ENCODE measurements around the gene TAS2R8. TPM values are rescaled to one million over a fixed set of nuclear protein-coding genes. Genes with fewer than 3 reads are reported as not detected.
"Not testable (repeated sequence)": the region's sequence is repeated elsewhere in the genome, so short reads cannot be mapped to it uniquely, and the experiment has no call there.

TAS2R8 gene
- total RNA-seq, 6 experiments from 2014 or later, result not detected

- H3K4me3 ChIP-seq, result no peak within 1 kb of the TSS
- H3K9me3 ChIP-seq, result no peaks in the 10 kb centered on the region
- intact Hi-C loops (cut with DNase I), result no loop called here
- DNase-seq (no peak), ATAC-seq (no peak)
- WGBS (ENCODE audit: insufficient coverage, low coverage, low lambda C conversion rate, missing lambda C conversion rate), result 62% methylated on average over 4 of the region's 4 CpGs
- no peak within 1 kb of the TSS for H3K27ac ChIP-seq
- H3K36me3 ChIP-seq, result no peaks in the 10 kb centered on the region
- H3K4me1 ChIP-seq, result no peaks in the 10 kb centered on the region
- no peaks in the 10 kb centered on the region for H3K27me3 ChIP-seq
- TF ChIP-seq, protein P1, sequence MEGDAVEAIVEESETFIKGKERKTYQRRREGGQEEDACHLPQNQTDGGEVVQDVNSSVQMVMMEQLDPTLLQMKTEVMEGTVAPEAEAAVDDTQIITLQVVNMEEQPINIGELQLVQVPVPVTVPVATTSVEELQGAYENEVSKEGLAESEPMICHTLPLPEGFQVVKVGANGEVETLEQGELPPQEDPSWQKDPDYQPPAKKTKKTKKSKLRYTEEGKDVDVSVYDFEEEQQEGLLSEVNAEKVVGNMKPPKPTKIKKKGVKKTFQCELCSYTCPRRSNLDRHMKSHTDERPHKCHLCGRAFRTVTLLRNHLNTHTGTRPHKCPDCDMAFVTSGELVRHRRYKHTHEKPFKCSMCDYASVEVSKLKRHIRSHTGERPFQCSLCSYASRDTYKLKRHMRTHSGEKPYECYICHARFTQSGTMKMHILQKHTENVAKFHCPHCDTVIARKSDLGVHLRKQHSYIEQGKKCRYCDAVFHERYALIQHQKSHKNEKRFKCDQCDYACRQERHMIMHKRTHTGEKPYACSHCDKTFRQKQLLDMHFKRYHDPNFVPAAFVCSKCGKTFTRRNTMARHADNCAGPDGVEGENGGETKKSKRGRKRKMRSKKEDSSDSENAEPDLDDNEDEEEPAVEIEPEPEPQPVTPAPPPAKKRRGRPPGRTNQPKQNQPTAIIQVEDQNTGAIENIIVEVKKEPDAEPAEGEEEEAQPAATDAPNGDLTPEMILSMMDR (IDR thresholded peaks at IDR 0.05), result no peak
- TF ChIP-seq POLR2A (IDR thresholded peaks at IDR 0.05), result no peak
These were observed 4.5 kb downstream of the TAS2R8 start, which contains the start of gene TAS2R7 for GRCh38 chr12:10802587-10802986. TAS2R7 (minus strand) TSS chr12:10802627; CDS start chr12:10802570, 57 bp downstream.

DNA sequence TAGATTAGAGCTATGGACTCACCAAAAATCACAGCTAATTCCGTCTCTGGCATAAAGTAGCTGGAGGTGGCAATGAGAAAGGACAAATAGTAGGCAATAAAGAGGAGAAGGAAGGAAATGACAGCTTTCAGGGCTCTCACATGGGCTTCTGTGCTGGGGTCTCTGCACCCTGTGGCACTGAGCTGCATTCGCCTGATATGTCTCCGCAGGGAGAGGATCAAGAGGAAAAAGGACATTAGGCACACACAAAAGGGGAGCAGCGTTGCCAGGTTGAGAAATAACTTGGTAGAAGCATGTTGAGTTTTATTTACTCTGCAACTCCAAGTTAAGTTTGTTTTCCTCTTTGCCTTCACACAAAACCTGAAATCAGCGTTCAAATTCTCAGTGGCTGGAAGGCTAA is 5.3 kb downstream of the TAS2R8 start:
- no peak for TF ChIP-seq POLR2A (IDR thresholded peaks at IDR 0.05)
- TF ChIP-seq, protein P1 (IDR thresholded peaks at IDR 0.05), result no peak
- no peak for DNase-seq
- intact Hi-C loops (cut with DNase I), result no loop called here
- 19% methylated on average over 4 of the region's 5 CpGs for WGBS (ENCODE audit: insufficient coverage, low coverage, low lambda C conversion rate, missing lambda C conversion rate)
- H3K4me3 ChIP-seq, result no peak overlapping the region
- no peak overlapping the region for H3K27ac ChIP-seq
- ATAC-seq, result no peak
- H3K27me3 ChIP-seq, result no peaks in the 10 kb centered on the region
- H3K9me3 ChIP-seq, result no peaks in the 10 kb centered on the region
- H3K36me3 ChIP-seq, result no peaks in the 10 kb centered on the region
- no peaks in the 10 kb centered on the region for H3K4me1 ChIP-seq

DNA sequence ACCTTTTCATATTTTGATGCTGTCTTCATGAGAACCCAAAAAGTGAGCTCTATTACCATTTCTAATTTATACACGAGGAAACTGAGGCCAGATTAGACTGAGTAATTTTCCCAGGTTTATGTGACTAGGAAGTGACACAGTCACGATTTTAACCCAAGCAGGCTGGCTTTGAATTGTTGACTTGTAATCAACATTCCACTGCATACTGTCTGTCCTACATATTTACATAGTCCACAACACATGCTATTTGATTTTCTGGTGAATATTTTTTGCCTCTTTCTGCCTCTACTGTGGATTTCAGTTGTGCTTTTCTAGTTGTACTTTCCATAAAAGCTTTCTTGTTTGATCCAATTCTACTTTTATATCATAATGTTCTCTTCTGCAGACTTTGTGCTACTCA is 12.9 kb downstream of the TAS2R8 start:
- H3K9me3 ChIP-seq, result no peaks in the 10 kb centered on the region
- no peak overlapping the region for H3K4me3 ChIP-seq
- DNase-seq (no peak), ATAC-seq (no peak)
- WGBS (ENCODE audit: insufficient coverage, low coverage, low lambda C conversion rate, missing lambda C conversion rate), result 37% methylated on average over 2 of the region's 2 CpGs
- no peak for TF ChIP-seq POLR2A (IDR thresholded peaks at IDR 0.05)
- H3K27ac ChIP-seq, result no peak overlapping the region
- intact Hi-C loops (cut with DNase I), result no loop called here
- H3K27me3 ChIP-seq, result no peaks in the 10 kb centered on the region
- H3K4me1 ChIP-seq, result no peaks in the 10 kb centered on the region
- H3K36me3 ChIP-seq, result no peaks in the 10 kb centered on the region

- WGBS (ENCODE audit: insufficient coverage, low coverage, low lambda C conversion rate, missing lambda C conversion rate), result 84% methylated on average over 4 of the region's 4 CpGs
- H3K27ac ChIP-seq; ATAC-seq; H3K36me3 ChIP-seq; H3K9me3 ChIP-seq; H3K4me3 ChIP-seq; intact Hi-C loops (cut with DNase I); H3K4me1 ChIP-seq; DNase-seq; H3K27me3 ChIP-seq: not testable (repeated sequence)
These were observed 15.3 kb downstream of the TAS2R8 start for GRCh38 chr12:10791769-10792168.

GRCh38 chr12:10783252-10783651 is 23.8 kb downstream of the TAS2R8 start:
- no peak overlapping the region for H3K27ac ChIP-seq
- no peak overlapping the region for H3K4me3 ChIP-seq
- no peaks in the 10 kb centered on the region for H3K27me3 ChIP-seq
- intact Hi-C loops (cut with DNase I), result no loop called here
- no peaks in the 10 kb centered on the region for H3K36me3 ChIP-seq
- H3K4me1 ChIP-seq, result no peaks in the 10 kb centered on the region
- 63% methylated on average over 5 of the region's 5 CpGs for WGBS (ENCODE audit: insufficient coverage, low coverage, low lambda C conversion rate, missing lambda C conversion rate)
- DNase-seq (no peak), ATAC-seq (no peak)
- no peak for TF ChIP-seq POLR2A (IDR thresholded peaks at IDR 0.05)
- TF ChIP-seq, protein P1 (IDR thresholded peaks at IDR 0.05), result no peak
- H3K9me3 ChIP-seq, result no peaks in the 10 kb centered on the region

DNA sequence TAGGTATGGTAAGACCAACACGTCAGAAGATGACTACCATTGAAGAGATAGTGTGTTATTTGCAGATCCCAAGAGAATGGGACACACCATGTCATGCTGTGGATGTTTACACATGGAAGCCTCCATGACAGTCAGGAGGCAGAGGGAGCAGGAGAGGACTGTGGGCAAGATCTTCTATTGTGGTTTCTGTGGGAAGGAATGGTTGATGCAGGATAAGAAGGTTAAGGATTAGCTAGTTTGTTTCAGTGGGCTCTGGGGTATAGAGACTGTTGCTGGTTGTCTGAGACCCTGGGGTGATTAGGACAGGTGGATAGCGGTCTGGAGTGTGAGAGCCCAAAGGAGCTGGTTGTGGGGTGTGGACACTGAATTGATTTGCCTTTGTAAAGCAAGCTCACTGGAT is 28.0 kb downstream of the TAS2R8 start:
- TF ChIP-seq, protein P1 (IDR thresholded peaks at IDR 0.05), result no peak
- TF ChIP-seq POLR2A (IDR thresholded peaks at IDR 0.05), result no peak
- no peak overlapping the region for H3K4me3 ChIP-seq
- intact Hi-C loops (cut with DNase I), result no loop called here
- no peak overlapping the region for H3K27ac ChIP-seq
- WGBS (ENCODE audit: insufficient coverage, low coverage, low lambda C conversion rate, missing lambda C conversion rate), result 79% methylated on average over 2 of the region's 2 CpGs
- no peaks in the 10 kb centered on the region for H3K36me3 ChIP-seq
- no peaks in the 10 kb centered on the region for H3K27me3 ChIP-seq
- no peaks in the 10 kb centered on the region for H3K4me1 ChIP-seq
- no peak for ATAC-seq
- no peak for DNase-seq
- no peaks in the 10 kb centered on the region for H3K9me3 ChIP-seq

Measured in right lobe of liver (tissue), 6 donors.